K562 (cell line): ENCODE measurements around the gene PRSS22. TPM values are rescaled to one million over a fixed set of nuclear protein-coding genes. Genes with fewer than 3 reads are reported as not detected.

Experiments
- C11orf30 ChIP-seq: fragments of 450-650 bp; IDR thresholded peaks from 2 replicates; pipeline ENCODE4 v1.6.1; 2016; ENCODE audit warnings: low read depth, mild to moderate bottlenecking
- DPF2 ChIP-seq: fragments of 450-650 bp; IDR thresholded peaks from 2 replicates; pipeline ENCODE4 v1.6.1; 2016
- FOXK2 ChIP-seq, 2 experiments: fragments of 450-650 bp; IDR thresholded peaks in 1 of 2; conservative IDR thresholded peaks in 1 of 2; 2 replicates each; pipeline ENCODE4 v1.6.1; 2016; ENCODE audit warnings: low read depth in 2 of 2, mild to moderate bottlenecking in 1 of 2
- HOMEZ ChIP-seq: fragments of 250-450 bp; sonication (Bioruptor Pico); IDR thresholded peaks from 2 replicates; pipeline ENCODE4 v1.4.0; 2020; ENCODE audit warnings: mild to moderate bottlenecking, moderate library complexity
- PCBP1 ChIP-seq: fragments of 200-400 bp; formaldehyde crosslinking; IDR thresholded peaks from 2 replicates; pipeline ENCODE4 v1.6.1; 2018; ENCODE audit warnings: mild to moderate bottlenecking, low read depth, low read length; ENCODE audit not compliant: poor library complexity, severe bottlenecking
- PML ChIP-seq: IDR thresholded peaks from 2 replicates; pipeline ENCODE4 v1.6.1; 2012; ENCODE audit warnings: low read length, inconsistent platforms
- YBX1 ChIP-seq: fragments of 450-650 bp; IDR thresholded peaks from 2 replicates; pipeline ENCODE4 v1.7.1; 2016; ENCODE audit warnings: mild to moderate bottlenecking
- ZNF3 ChIP-seq: fragments of 250-450 bp; sonication (Bioruptor Pico); IDR thresholded peaks from 2 replicates; pipeline ENCODE4 v1.5.0; 2021; ENCODE audit warnings: mild to moderate bottlenecking, moderate library complexity
- ZNF407 ChIP-seq: fragments of 450-650 bp; IDR thresholded peaks from 2 replicates; pipeline ENCODE4 v1.6.1; 2016; ENCODE audit warnings: low read depth
- polyA plus RNA-seq, 8 experiments: library from polyadenylated mRNA; depleted of rRNA in 4 of 8; stranded (reverse) in 5 of 8; unstranded in 3 of 8; fragments of >200 nt; fragmentation: Nextera tagmentation in 2 of 8; fragmentation: Illumina TruSeq in 1 of 8; extraction: Ambion mirVana in 2 of 8; extraction: Trizol in 1 of 8; gene quantifications; 2 replicates each; pipeline versions ENCODE4 v1.2.1 to v1.2.3, GENCODE V29; 2011 to 2014; ENCODE audit warnings: inconsistent platforms in 1 of 8, missing spikeins in 1 of 8
- total RNA-seq, 7 experiments: library from RNA; depleted of rRNA in 6 of 7; stranded (reverse); fragments of >200 nt in 6 of 7; fragmentation: Illumina TruSeq in 2 of 7; extraction: Trizol in 2 of 7; gene quantifications; 2 replicates each; pipeline versions ENCODE4 v1.2.1 to v1.2.3, GENCODE V29; 2011 to 2021; ENCODE audit warnings: low replicate concordance in 1 of 7
- TF ChIP-seq, protein P1 (sequence below): fragments of 450-650 bp; formaldehyde crosslinking; IDR thresholded peaks from 2 replicates; pipeline ENCODE4 v1.4.0; 2020; ENCODE audit warnings: mild to moderate bottlenecking, moderate library complexity
- TF ChIP-seq, protein P2 (sequence below): sonication (generic); formaldehyde crosslinking; IDR thresholded peaks from 2 replicates; pipeline ENCODE4 v1.8.1; 2023; ENCODE audit warnings: missing genetic modification reagents, mild to moderate bottlenecking, borderline replicate concordance

The PRSS22 gene
- total and polyA plus RNA-seq, 9 of the 15 experiments (the other 6 are each of a cell fraction or from before 2014, with no cell fraction given), result 0.13 to 0.42 TPM; not detected in 7

GRCh38 chr16:2904100-2904921 lies 46.3 kb upstream of the PRSS22 start (continued):
- TF ChIP-seq, protein P1, sequence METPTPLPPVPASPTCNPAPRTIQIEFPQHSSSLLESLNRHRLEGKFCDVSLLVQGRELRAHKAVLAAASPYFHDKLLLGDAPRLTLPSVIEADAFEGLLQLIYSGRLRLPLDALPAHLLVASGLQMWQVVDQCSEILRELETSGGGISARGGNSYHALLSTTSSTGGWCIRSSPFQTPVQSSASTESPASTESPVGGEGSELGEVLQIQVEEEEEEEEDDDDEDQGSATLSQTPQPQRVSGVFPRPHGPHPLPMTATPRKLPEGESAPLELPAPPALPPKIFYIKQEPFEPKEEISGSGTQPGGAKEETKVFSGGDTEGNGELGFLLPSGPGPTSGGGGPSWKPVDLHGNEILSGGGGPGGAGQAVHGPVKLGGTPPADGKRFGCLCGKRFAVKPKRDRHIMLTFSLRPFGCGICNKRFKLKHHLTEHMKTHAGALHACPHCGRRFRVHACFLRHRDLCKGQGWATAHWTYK (CRISPR knock-in tag), result no peak
- TF ChIP-seq, protein P2, sequence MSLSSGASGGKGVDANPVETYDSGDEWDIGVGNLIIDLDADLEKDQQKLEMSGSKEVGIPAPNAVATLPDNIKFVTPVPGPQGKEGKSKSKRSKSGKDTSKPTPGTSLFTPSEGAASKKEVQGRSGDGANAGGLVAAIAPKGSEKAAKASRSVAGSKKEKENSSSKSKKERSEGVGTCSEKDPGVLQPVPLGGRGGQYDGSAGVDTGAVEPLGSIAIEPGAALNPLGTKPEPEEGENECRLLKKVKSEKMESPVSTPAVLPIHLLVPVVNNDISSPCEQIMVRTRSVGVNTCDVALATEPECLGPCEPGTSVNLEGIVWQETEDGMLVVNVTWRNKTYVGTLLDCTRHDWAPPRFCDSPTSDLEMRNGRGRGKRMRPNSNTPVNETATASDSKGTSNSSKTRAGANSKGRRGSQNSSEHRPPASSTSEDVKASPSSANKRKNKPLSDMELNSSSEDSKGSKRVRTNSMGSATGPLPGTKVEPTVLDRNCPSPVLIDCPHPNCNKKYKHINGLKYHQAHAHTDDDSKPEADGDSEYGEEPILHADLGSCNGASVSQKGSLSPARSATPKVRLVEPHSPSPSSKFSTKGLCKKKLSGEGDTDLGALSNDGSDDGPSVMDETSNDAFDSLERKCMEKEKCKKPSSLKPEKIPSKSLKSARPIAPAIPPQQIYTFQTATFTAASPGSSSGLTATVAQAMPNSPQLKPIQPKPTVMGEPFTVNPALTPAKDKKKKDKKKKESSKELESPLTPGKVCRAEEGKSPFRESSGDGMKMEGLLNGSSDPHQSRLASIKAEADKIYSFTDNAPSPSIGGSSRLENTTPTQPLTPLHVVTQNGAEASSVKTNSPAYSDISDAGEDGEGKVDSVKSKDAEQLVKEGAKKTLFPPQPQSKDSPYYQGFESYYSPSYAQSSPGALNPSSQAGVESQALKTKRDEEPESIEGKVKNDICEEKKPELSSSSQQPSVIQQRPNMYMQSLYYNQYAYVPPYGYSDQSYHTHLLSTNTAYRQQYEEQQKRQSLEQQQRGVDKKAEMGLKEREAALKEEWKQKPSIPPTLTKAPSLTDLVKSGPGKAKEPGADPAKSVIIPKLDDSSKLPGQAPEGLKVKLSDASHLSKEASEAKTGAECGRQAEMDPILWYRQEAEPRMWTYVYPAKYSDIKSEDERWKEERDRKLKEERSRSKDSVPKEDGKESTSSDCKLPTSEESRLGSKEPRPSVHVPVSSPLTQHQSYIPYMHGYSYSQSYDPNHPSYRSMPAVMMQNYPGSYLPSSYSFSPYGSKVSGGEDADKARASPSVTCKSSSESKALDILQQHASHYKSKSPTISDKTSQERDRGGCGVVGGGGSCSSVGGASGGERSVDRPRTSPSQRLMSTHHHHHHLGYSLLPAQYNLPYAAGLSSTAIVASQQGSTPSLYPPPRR, result no peak
- TF ChIP-seq YBX1 (no peak), HOMEZ (CRISPR knock-in tag) (no peak), PCBP1 (no peak), PML (peak; percentile 73), DPF2 (no peak), ZNF407 (no peak), ZNF3 (no peak), FOXK2 (conservative IDR thresholded peaks at IDR 0.05 in 1 of 2, IDR thresholded peaks at IDR 0.05 in 1 of 2; ENCODE audit: low read depth in 2 of 2) (no peak), C11orf30 (no peak)
